T-helper 1 cell (primary cell): ENCODE data around the gene DHRS1.

ENCODE experiments used
- DNase-seq, 5 donors: peaks; one replicate each; pipeline ENCODE4 v3.0.0-alpha.2; 2012 to 2020

DHRS1 gene

DNA sequence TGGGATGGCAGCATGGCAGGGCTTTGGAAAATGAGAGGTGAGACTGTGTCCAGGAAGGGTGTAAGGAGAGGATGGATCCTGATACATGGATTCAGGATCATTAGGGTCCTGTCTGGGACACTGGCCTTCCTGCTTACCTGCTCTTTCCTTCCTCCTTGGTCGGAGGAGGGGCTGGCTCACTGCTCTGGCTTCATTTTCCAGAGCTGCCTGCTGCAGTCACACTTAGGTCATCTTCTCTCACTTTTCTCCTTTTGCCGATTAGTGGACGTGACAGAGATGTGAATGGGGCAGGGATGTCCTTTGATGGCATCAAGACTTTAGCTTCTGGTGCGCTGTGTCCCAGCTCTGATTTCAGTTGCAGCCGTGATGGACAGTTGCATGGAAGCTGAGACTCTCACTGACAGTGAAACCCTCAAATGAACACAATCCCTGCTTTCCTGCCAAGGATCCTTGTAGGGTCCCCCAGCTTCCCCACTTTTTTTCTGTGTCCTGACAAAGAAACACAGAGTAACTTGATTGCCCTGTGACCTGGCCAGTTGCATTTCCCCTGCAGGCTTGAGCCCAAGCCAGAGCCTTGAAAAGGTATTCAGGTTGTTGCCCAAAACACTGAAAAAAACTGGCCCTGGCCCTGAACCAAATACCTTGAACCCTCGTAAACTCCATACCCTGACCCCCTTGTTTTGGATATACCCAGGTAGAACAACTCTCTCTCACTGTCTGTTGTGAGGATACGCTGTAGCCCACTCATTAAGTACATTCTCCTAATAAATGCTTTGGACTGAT lies 9.0 kb upstream of the DHRS1 start:
- no peak for DNase-seq

- peak in 4 of 5 donors; percentile 37 to 50 (median 42) for DNase-seq
Observed at GRCh38 chr14:24307575-24308341, 8.2 kb upstream of the DHRS1 start, which contains the start of gene CIDEB. Gene CIDEB (minus strand): TSS chr14:24307977. CDS start chr14:24307858, 119 bp downstream.

DNA sequence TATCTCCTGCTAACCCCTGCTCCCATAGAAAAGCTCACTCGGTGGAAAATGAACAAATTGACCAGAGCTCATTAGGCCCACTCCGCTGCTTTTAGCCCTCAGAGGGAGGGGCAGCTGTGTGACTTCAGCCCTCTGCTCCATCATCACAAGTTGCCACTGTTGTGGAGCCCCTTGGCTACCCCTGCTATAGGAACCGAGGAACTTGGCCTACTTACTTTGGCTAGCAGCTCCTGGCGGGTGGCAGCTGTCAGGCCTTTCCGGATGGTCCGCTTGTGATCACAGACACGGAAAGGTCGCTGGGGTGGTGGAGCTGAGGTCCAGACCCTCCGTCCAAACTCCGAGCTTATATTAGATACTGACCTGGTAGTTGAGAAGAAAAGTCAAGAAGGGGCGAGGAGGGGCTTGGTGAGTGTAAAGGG lies 7.6 kb upstream of the DHRS1 start:
- no peak for DNase-seq

DNA sequence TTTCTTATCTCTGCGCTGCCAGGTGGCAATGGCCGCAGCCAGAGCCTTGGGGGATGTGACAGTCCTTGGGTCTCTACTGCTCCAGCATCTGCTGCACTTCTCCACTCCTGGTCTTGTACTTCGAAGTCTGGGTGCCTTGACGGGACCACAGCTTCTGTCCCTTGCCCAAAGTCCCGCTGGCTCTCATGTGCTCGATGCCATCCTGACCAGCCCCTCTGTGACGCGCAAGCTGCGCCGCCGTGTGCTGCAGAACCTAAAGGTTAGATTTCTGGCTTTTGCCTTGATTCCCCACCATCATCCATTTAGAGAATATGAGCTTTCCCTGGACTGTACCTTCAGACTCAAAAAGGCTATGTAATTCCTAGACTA lies 4.4 kb upstream of the DHRS1 start:
- DNase-seq = no peak

DNA sequence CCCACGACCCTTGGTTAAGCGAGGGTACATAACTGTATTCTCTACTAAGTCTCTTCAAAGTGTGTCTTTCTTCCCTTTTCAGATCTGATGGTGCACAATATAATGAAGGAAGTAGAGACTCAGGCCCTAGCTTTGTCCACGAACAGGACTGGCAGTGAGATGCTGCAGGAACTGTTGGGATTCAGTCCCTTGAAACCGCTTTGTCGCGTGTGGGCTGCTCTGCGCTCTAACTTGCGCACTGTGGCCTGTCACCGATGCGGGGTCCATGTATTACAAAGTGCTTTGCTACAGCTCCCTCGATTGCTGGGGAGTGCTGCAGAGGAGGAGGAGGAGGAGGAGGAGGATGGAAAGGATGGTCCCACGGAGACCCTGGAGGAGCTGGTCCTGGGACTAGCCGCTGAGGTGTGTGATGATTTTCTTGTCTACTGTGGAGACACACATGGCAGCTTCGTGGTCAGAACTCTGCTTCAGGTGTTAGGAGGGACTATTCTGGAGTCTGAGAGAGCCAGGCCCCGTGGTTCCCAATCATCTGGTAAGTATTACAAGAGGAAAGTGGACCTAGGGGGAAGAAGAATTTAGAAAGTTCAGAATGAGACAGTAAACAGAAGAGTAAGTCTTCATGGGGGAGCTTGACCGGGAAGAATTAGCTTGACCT lies 873 bp upstream of the DHRS1 start:
- no peak for DNase-seq

DNA sequence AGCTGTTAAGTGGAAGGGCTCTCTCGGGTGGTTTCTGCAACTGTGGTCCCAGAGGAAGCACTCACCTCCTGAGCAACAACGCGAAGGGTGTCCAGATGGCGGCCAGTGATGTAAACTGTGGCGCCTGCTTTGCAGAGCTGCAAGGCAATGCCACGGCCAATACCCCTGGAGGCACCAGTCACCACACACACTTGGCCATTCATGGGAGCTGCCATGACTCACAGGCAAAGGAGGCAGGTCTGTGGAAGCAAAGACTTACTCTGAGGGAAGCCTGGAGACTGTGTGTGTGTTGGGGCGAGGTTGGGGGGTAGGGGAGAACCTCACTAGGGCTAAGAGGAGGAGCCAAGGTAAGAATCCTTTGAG lies 707 bp downstream of the DHRS1 start:
- DNase-seq = no peak

GRCh38 chr14:24297190-24297964 lies 2.2 kb downstream of the DHRS1 start:
- no peak for DNase-seq

GRCh38 chr14:24296341-24297157 lies 3.0 kb downstream of the DHRS1 start:
- peak; percentile 28 to 80 (median 58) for DNase-seq

GRCh38 chr14:24293525-24293924 lies 6.1 kb downstream of the DHRS1 start:
- DNase-seq = no peak

DNA sequence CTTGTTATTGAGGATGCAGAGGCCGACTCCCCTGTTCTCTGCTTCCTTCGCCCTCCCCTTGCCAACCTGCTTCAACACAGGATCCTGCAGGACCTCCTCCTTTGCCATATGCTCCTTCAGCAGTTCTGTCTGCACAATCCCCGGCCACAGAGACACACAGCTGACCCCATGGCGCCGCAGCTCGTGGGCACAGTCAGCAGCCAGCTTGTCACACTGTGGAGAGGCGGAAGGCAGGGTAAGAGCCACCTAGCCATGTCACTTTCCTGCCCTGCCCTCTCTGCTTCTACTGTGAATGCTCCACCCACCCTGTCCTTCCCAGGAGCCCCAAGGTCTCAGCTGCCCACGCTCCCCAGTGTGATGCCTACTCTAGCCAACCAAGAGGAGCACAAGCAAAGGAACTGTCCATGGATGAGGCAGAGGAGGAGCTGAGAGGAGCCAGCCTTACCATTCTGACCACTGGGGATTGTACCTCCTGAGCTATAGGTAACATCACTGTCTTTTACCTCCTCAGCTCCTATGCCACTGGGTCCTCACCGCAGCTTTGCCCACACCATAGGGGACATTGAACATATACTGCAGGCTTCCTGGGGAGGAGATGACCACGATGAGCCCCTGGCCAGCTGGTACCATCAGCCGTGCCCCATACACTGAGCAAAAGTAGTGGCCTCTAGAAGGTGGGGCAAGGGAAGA lies 7.3 kb downstream of the DHRS1 start:
- no peak for DNase-seq

DNA sequence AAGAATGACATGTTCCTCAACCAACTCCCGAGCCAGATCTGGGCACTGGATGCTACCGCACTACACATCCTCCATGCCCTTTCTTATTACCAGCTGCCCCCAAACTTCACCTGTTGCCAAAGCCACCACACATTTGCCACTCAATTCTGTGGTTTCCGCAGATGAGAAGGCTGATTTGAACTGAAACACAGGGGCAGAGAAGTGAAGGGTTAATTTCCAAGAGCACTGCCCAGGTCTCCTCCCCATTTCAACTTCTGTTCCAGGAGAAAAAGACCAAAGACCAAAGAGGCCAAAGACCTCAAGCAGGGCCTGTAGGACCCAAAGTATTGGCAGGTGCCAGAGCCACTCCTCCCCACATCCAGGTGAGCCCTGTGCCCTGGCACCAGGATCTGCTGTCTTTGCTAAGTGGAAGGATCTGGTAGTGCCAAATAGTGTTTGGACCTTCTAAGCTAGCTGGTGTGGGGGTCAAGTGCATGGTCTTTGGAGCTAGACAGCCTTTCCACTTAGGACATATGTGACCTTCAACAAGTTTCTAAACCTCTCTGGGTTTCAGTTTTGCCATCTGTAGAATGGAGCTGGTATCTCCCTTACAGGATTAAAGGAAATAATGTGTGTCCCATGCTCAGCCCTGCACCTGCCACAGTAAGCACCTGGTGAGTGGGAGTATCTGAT lies 8.0 kb downstream of the DHRS1 start:
- DNase-seq = no peak

- DNase-seq = no peak
Observed at GRCh38 chr14:24290746-24291145, 8.8 kb downstream of the DHRS1 start.

- peak in 1 of 5 donors; percentile 72 for DNase-seq
Observed at GRCh38 chr14:24289649-24290280, 9.8 kb downstream of the DHRS1 start.

GRCh38 chr14:24286996-24287395 lies 12.6 kb downstream of the DHRS1 start:
- DNase-seq = no peak

DNA sequence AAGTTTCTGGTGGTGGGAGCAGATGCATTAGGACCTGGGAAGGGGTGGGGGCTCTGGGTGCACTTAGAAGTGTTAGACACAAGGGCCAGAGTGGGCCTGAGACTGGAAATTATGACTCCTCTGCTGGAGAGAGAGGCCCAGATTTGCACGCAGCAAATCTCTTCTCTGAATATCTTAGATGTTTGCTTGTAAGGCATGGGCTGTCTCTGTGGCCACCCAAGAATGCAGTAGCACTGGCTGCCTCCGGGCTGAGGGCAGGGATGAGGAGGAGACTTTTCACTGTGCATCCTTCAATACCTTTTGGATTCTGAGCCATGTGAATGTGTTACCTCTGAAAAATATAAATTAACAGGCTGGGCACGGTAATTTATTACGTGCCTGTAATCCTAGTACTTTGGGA lies 14.2 kb downstream of the DHRS1 start:
- DNase-seq = no peak

DNA sequence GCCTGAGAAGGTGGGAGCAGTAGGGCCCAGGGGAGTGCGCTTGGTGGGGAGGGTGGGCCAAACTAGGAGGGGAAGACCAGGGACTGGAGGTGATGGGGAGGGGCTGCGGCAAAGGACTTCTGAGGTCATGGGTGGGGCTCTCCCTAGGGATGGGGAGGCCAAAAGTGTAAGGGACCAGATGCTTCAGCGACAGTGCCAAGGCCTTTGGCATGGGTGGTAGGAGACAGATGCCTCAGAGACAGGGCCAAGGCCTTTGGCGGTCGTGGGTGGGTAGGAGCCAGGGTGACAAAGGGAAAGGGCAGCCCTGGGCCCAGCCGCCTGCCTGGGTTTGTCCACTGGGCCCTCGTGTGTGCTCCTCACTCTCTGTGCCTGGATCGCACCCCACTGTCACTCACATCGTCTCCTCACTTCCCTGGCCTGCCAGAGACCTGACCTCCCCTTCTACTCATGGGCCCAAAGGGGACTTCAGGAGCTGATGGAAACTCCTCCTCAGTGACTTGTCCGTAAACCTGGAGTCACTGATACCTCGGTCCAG lies 15.0 kb downstream of the DHRS1 start:
- DNase-seq = no peak

DNA sequence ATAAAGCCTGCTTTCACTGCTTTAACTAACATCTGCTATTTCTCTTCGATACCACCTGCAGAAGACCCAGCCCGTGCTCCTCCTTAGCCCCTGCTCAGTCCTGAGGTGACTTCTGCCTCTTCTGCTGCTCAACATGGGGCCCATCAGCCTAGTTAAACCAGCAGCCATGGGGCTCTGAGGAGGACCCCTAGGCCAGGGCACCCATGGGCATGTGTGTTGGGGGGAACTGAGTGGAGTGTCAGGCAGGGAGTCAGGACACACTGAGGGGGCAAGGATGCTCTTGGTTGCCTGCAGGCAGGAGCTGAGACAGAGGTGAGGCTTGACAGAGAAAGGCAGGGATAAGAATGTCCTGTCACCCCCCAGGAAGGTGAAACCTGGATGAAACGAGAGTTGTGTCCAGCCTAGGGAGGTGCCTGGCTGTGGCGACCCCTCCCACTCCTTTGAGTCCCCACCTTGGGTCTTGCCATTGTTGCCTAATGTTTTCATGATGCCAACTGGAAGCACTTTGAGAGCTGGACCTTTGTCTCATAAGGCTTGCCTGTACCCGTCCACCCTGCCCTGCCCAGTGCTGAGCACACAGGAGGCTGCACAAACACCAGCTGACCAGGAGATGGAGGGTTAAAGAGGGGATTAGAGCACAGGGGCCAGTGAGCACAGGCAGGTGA lies 15.7 kb downstream of the DHRS1 start:
- no peak for DNase-seq

GRCh38 chr14:24282736-24283135 lies 16.8 kb downstream of the DHRS1 start:
- no peak for DNase-seq

DNA sequence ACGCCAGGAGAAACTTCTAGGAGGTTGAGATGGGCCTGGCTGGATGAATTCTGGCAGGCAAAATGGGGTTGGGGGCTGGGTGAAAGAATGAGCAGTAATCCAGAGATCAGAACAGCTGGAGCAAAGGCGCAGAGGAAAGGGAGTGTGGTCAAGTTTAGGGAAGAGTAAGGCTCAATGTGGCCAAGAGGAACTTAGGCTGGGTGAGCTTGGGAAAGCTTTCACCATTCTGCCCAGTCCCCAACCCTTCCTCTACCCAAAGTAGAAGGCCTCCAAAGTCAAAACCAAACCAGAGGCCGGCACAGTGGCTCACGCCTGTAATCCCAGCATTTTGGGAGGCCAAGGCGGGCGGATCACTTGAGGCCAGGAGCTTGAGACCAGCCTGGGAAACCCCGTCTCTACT lies 17.9 kb downstream of the DHRS1 start:
- DNase-seq = no peak
